HepG2 (cell line): ENCODE results near the gene MAPRE3. TPM values are rescaled to one million over a fixed set of nuclear protein-coding genes. Genes with fewer than 3 reads are reported as not detected.

ENCODE experiments used
- ATAC-seq: fragments of 200-7000 bp; cut with Tn5 transposase; 3 replicates; pipeline ENCODE4 v1.9.1; 2020; ENCODE audit warnings: mild to moderate bottlenecking, moderate library complexity
- BruUV-seq: library from RNA; stranded (reverse); fragments of 400-500 nt; replicated peaks from 2 replicates; lab custom pipeline; 2021; lab: Mats Ljungman, UMichigan
- CTCF ChIA-PET: fragments of 300-600 bp; formaldehyde crosslinking; extraction: SDS; loops from one replicate; lab custom pipeline; 2021; ENCODE audit warnings: low total read pairs, inconsistent platforms, low intra/inter-chr PET ratio; lab: Yijun Ruan, JAX
- POLR2A ChIA-PET: fragments of 350-600 bp; sonication (Branson Sonifier 250); formaldehyde crosslinking; loops from one replicate; lab custom pipeline; 2020; ENCODE audit warnings: antibody characterized with exemption, inconsistent platforms; lab: Yijun Ruan, JAX
- DNase-seq: peaks from one replicate; pipeline ENCODE4 v3.0.0-alpha.2; 2015; ENCODE audit warnings: low spot score
- FAIRE-seq: peaks from 3 replicates; lab custom pipeline; 2011; peaks lifted over from hg19 to GRCh38; lab: Jason Lieb, UNC
- H2AFZ ChIP-seq: one replicate; pipeline ENCODE4 v1.6.1; 2011; ENCODE audit warnings: low read length, inconsistent platforms
- H3K27ac ChIP-seq: fragments of 300-600 bp; 3 replicates; pipeline ENCODE4 v1.8.0; 2011; ENCODE audit warnings: mixed run types, mild to moderate bottlenecking, mixed read lengths, low read length, inconsistent platforms; ENCODE audit not compliant: insufficient read depth; ENCODE audit errors: extremely low read length
- H3K27me3 ChIP-seq, 2 experiments: fragments of 200-600 bp in 1 of 2; 2 replicates in 1 of 2; 3 replicates in 1 of 2; pipeline versions ENCODE4 v1.6.0 to v1.8.0; 2011; ENCODE audit warnings: low read length in 2 of 2, mild to moderate bottlenecking in 2 of 2, moderate library complexity in 2 of 2, inconsistent platforms in 1 of 2; ENCODE audit not compliant: insufficient read depth in 2 of 2, control insufficient read depth in 1 of 2
- H3K36me3 ChIP-seq, 2 experiments: fragments of 200-600 bp in 1 of 2; replicated peaks in 1 of 2; 2 replicates in 1 of 2; 3 replicates in 1 of 2; pipeline versions ENCODE4 v1.5.1 to v1.8.0; 2011; ENCODE audit warnings: low read length in 2 of 2, inconsistent platforms in 1 of 2; ENCODE audit not compliant: insufficient read depth in 2 of 2, control insufficient read depth in 1 of 2
- H3K4me1 ChIP-seq: 2 replicates; pipeline ENCODE4 v1.5.1; 2012; ENCODE audit warnings: low read length, inconsistent platforms; ENCODE audit not compliant: insufficient read depth
- H3K4me2 ChIP-seq: 2 replicates; pipeline ENCODE4 v1.6.0; 2011; ENCODE audit warnings: low read depth, low read length, inconsistent platforms
- H3K4me3 ChIP-seq, 3 experiments: fragments of 200-600 bp in 1 of 3; sonication (generic), shearing (Covaris generic) in 1 of 3; replicated peaks in 1 of 3; 2 replicates each; pipeline ENCODE4 v1.5.1; 2011 to 2016; ENCODE audit warnings: low read length in 3 of 3, inconsistent platforms in 2 of 3, low read depth in 2 of 3, mild to moderate bottlenecking in 2 of 3, control low read depth in 1 of 3, mixed read lengths in 1 of 3; ENCODE audit not compliant: insufficient read depth in 1 of 3
- H3K79me2 ChIP-seq: one replicate; pipeline ENCODE4 v1.6.1; 2011; ENCODE audit warnings: low read length, inconsistent platforms; ENCODE audit not compliant: insufficient read depth
- H3K9ac ChIP-seq: 2 replicates; pipeline ENCODE4 v1.6.0; 2011; ENCODE audit warnings: mild to moderate bottlenecking, low read depth, low read length, inconsistent platforms; ENCODE audit not compliant: insufficient read depth
- H3K9me3 ChIP-seq: 2 replicates; pipeline ENCODE4 v1.5.1; 2012; ENCODE audit warnings: mild to moderate bottlenecking, low read length
- H4K20me1 ChIP-seq: 2 replicates; pipeline ENCODE4 v1.6.0; 2011; ENCODE audit warnings: inconsistent platforms, mild to moderate bottlenecking, low read length, moderate library complexity; ENCODE audit not compliant: insufficient read depth
- CERS6 ChIP-seq: sonication (generic); formaldehyde crosslinking; IDR thresholded peaks from 2 replicates; pipeline ENCODE4 v1.5.0; 2020; ENCODE audit warnings: missing genetic modification reagents
- CHD4 ChIP-seq: fragments of 200-600 bp; sonication (generic); IDR thresholded peaks from 2 replicates; pipeline ENCODE4 v1.7.0; 2017; ENCODE audit warnings: mild to moderate bottlenecking, low read length, borderline replicate concordance
- HNRNPLL ChIP-seq: fragments of 200-400 bp; formaldehyde crosslinking; IDR thresholded peaks from 2 replicates; pipeline ENCODE4 v1.6.1; 2017; ENCODE audit warnings: mild to moderate bottlenecking, low read depth, low read length; ENCODE audit not compliant: poor library complexity, severe bottlenecking
- REST ChIP-seq, 2 experiments: IDR thresholded peaks; 2 replicates each; pipeline ENCODE4 v1.6.1; 2011 to 2012; ENCODE audit warnings: low read length in 2 of 2, borderline replicate concordance in 1 of 2, low read depth in 1 of 2, mild to moderate bottlenecking in 1 of 2, moderate library complexity in 1 of 2
- SP4 ChIP-seq: sonication (generic); formaldehyde crosslinking; IDR thresholded peaks from 2 replicates; pipeline ENCODE4 v1.8.1; 2023; ENCODE audit warnings: mild to moderate bottlenecking, missing genetic modification reagents
- ZKSCAN8 ChIP-seq: IDR thresholded peaks from 2 replicates; pipeline ENCODE4 v1.6.1; 2016; ENCODE audit warnings: borderline replicate concordance, missing genetic modification reagents, missing compliant biosample characterization
- ZNF121 ChIP-seq: sonication (generic); formaldehyde crosslinking; IDR thresholded peaks from 2 replicates; pipeline ENCODE4 v1.5.0; 2020; ENCODE audit warnings: mild to moderate bottlenecking, missing genetic modification reagents
- ZNF317 ChIP-seq: sonication (generic); formaldehyde crosslinking; IDR thresholded peaks from 2 replicates; pipeline ENCODE4 v1.5.0; 2020; ENCODE audit warnings: mild to moderate bottlenecking, missing genetic modification reagents
- ZNF543 ChIP-seq: sonication (generic); formaldehyde crosslinking; IDR thresholded peaks from 2 replicates; pipeline ENCODE4 v1.4.0; 2020; ENCODE audit warnings: mild to moderate bottlenecking, missing genetic modification reagents
- ZSCAN12 ChIP-seq: sonication (generic); formaldehyde crosslinking; IDR thresholded peaks from 2 replicates; pipeline ENCODE4 v1.9.0; 2021; ENCODE audit warnings: mild to moderate bottlenecking, missing genetic modification reagents
- WGBS: methylation state at CpG from one replicate; pipeline ENCODE4 v1.1.6; 2017; ENCODE audit warnings: low lambda C conversion rate; 5-methylcytosine and 5-hydroxymethylcytosine counted together
- in situ Hi-C: cut with HindIII; loops from 2 replicates; pipeline ENCODE4 v1.10.0; 2017; ENCODE audit warnings: low pct_unique_long_range_greater_than_20kb; ENCODE audit not compliant: extremely low pct_ligation_motif_present
- intact Hi-C: fragments of 100-400 bp; cut with micrococcal nuclease; formaldehyde crosslinking; loops from one replicate; pipeline ENCODE4 v1.10.0; 2022; ENCODE audit not compliant: unreplicated experiment
- polyA plus RNA-seq, 8 experiments: library from polyadenylated mRNA; depleted of rRNA in 3 of 8; stranded (reverse) in 7 of 8; unstranded in 1 of 8; fragments of >200 nt; fragmentation: Illumina TruSeq in 4 of 8; extraction: Trizol in 4 of 8; gene quantifications; 2 replicates each; pipeline versions ENCODE4 v1.2.1 to v1.2.3, GENCODE V29; 2011 to 2016; ENCODE audit warnings: low read depth in 4 of 8, missing spikeins in 1 of 8, mixed read lengths in 1 of 8; ENCODE audit not compliant: insufficient read depth in 1 of 8
- total RNA-seq, 5 experiments: library from RNA; depleted of rRNA; stranded (reverse); fragments of >200 nt; fragmentation: Illumina TruSeq; extraction: Trizol; gene quantifications; 2 replicates each; pipeline ENCODE4 v1.2.3, GENCODE V29; 2016; ENCODE audit warnings: low read depth in 1 of 5
- TF ChIP-seq, protein P1 (sequence below): sonication (generic); formaldehyde crosslinking; IDR thresholded peaks from 2 replicates; pipeline ENCODE4 v1.5.0; 2020; ENCODE audit warnings: mild to moderate bottlenecking, missing genetic modification reagents

The MAPRE3 gene
- total and polyA plus RNA-seq, 2 of the 13 experiments (the other 11 are each of a cell fraction or from before 2014, with no cell fraction given) = 0.31 to 0.91 TPM

GRCh38 chr2:26925100-26925791 lies 45.2 kb upstream of the MAPRE3 start (continued):
- TF ChIP-seq CERS6 (CRISPR knock-in tag) = no peak
- no peak for TF ChIP-seq HNRNPLL
- peak; percentile 89 for TF ChIP-seq ZNF543 (CRISPR knock-in tag)
- TF ChIP-seq ZNF317 (CRISPR knock-in tag) = peak; percentile 32; the same call in 1 of the 2 replicates

GRCh38 chr2:26927221-26927620 lies 43.2 kb upstream of the MAPRE3 start:
- peaks cover 2 to 4% of the 10 kb centered on the region in 2 experiments; a peak in 1 of 5 replicates for H3K27me3 ChIP-seq
- 95% methylated on average over 9 of the region's 9 CpGs for WGBS
- no peak overlapping the region for H3K4me2 ChIP-seq
- H3K9me3 ChIP-seq = no peaks in the 10 kb centered on the region
- in situ Hi-C loops = no loop called here
- intact Hi-C loops = no loop called here
- FAIRE-seq (no peak), DNase-seq (no peak), ATAC-seq (no peak)
- BruUV-seq = no TSS peak
- H3K79me2 ChIP-seq = no peaks in the 10 kb centered on the region
- H4K20me1 ChIP-seq = no peaks in the 10 kb centered on the region
- H2AFZ ChIP-seq = no peak overlapping the region
- no peak overlapping the region for H3K27ac ChIP-seq
- H3K36me3 ChIP-seq = no peaks in the 10 kb centered on the region
- H3K9ac ChIP-seq = no peak overlapping the region
- H3K4me1 ChIP-seq = peaks cover 69% of the 10 kb centered on the region
- POLR2A ChIA-PET = interaction anchor here (1.0 kb wide), 1 partner anchor 166 kb away, joined by 4 read pairs; no protein-coding TSS in a partner anchor
- CTCF ChIA-PET = no interaction called here
- H3K4me3 ChIP-seq = no peak overlapping the region
- TF ChIP-seq CHD4 (no peak), ZNF121 (CRISPR knock-in tag) (no peak), REST (IDR thresholded peaks at IDR 0.05; ENCODE audit: borderline replicate concordance in 1 of 2, low read depth in 1 of 2, low read length in 2 of 2) (no peak), ZSCAN12 (CRISPR knock-in tag) (no peak), ZKSCAN8 (CRISPR knock-in tag) (no peak), SP4 (CRISPR knock-in tag) (no peak)
- TF ChIP-seq, protein P1, sequence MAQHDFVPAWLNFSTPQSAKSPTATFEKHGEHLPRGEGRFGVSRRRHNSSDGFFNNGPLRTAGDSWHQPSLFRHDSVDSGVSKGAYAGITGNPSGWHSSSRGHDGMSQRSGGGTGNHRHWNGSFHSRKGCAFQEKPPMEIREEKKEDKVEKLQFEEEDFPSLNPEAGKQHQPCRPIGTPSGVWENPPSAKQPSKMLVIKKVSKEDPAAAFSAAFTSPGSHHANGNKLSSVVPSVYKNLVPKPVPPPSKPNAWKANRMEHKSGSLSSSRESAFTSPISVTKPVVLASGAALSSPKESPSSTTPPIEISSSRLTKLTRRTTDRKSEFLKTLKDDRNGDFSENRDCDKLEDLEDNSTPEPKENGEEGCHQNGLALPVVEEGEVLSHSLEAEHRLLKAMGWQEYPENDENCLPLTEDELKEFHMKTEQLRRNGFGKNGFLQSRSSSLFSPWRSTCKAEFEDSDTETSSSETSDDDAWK (CRISPR knock-in tag) = no peak
